Epidermal melanocyte (primary cell): ENCODE results near the gene TTLL5.

Source experiments
- DNase-seq: peaks from one replicate; pipeline ENCODE4 v3.0.0; 2011; ENCODE audit warnings: low spot score; ENCODE audit not compliant: insufficient read length

The TTLL5 gene

DNA sequence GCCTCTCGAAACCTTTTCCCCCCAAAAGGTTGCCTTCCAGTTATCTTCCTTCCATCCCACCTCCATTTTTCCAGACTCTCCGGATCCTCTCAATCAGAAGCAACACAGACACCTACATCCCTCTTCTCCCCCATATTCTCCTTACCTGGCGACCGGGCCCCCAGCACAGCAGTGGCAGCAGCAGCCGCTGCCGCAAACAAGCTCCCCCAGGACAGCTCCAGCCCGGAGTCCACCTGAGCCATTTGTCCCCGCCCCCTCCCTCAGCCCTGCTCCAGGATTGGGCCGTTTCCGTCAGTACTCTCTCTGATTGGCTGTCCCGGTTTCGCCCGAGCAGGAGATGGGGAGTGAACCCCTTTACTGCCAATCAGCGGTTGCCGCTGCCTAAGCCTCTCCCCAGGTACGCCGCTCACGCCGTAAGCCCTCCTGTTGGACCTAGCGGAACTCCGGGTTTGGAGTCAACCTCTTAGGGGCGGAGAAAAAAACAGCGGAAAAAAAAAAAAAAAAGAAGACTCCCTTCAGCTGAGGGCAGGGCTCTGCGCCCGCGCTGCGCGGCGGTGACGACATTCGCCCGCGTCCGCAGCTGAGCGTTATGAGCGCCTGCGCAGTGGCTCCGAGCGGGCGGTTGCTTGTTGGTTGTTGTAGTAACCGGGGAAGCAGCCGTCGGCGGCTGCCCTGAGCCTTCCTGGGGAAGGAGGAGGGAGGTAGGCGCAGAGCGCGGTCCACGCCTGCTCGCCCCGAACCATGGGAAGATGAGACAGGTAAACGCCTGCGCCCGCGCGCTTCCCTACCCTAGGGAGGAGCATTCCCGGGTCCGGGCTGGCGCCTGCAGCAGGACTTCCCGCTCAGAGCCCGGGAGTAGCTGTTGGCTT, at the start of gene TTLL5, which contains the start of gene ERG28:
TTLL5 (plus strand) TSS at position 617 of the 869 bp plus-strand sequence. CDS start 1,904 bp downstream, outside the sequence.
ERG28 (minus strand) TSS at position 247 of the 869 bp plus-strand sequence. CDS start 3,374 bp downstream, outside the sequence.
- DNase-seq: peak; percentile 92

GRCh38 chr14:75612157-75612556, 48.9 kb upstream of the TTLL5 start:
- DNase-seq: no peak

DNA sequence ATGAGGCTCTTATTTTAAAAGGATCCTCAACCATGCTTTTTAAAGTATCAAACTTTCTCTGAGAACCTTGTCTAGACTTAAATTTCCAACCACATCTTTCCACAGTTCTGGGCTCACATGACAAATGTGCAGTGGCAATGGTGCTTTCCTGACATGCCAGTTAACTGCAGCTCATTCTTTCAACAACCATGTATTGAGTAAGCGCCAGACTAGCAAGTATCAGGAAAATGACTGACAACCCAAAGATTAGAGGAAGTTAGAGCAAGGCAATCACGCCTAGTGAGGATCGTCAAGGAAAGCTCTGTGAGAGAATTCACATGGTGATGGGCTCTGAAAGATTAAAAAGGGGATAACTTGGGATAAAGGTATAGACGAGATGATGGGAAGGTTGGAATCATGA, 46.9 kb upstream of the TTLL5 start:
- no peak for DNase-seq

GRCh38 chr14:75615200-75615599, 45.8 kb upstream of the TTLL5 start:
- no peak for DNase-seq

DNA sequence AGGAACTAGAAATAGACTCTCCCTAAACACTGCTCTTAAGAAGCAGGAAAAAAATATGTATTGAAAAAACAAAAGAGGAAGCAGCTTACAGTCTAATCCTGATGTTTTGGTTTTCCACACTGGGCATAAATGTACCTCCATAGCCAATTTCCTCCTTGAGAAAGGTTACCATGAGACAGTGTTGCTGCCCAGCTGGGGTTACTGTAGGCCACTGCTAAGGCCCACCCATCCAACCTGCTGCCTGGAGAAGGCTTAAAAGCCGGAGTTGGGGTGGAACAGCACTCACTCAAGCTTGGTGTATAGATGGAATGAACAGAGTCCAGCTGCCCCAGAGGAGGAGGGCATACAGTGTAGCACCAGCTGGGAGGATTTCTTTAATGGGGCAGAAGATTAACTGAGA, 41.5 kb upstream of the TTLL5 start:
- DNase-seq: no peak

DNA sequence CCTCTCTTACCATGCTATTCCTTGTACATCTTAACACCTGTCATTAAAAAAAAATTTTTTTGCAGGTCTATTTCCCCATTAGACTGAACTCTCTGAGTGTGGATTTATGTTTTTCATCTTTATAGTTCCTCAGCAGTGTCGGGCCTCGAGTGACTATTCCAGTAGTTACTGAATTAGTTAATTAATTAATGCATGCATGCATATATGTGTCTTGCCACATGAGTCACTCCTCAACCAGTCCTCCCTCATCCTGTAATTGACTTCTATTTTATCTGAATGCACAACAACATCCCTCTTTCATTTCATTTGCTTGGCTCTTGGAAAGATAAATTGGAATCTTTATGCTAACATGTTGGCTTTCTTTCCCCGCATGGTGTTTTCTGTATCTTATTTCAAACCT, 36.0 kb upstream of the TTLL5 start:
- no peak for DNase-seq

DNA sequence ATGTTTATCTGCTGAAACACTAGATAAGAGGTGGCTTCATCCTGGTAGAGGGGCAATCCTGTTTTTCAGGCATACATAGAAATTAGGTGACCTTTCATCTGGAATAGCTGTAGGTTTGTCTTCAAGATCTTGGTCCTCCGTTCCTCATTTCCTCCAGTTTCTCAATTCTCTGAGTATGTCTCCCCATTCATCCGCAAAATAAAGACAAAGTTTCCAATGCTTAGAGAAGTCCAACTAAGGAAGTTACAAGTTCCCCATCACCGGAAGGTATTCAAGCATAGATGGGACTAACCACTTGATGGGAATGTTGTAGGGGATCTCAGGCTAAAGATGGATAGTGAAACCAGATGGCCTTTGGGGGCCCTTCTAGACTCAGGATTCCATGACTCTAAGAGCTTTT, 34.6 kb upstream of the TTLL5 start:
- no peak for DNase-seq

DNA sequence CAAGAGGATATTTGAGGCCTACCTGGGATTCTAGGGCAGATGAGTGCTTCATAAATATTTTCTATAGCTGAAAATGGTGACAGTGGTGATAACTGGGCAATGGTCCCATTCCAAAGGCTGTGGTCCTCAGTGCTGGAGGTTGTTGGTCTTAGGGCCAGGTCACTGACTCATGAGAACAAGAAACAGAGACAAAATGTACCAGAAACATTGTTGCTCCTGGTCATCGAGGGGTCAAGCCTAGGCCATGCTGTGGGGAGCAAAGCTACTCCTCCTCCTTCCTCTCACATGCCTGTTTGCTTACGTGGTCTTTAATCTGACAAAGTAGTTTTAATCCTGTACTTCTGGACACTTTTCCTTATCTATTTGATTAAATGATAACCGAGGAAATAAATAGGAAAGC, 34.2 kb upstream of the TTLL5 start:
- no peak for DNase-seq

DNA sequence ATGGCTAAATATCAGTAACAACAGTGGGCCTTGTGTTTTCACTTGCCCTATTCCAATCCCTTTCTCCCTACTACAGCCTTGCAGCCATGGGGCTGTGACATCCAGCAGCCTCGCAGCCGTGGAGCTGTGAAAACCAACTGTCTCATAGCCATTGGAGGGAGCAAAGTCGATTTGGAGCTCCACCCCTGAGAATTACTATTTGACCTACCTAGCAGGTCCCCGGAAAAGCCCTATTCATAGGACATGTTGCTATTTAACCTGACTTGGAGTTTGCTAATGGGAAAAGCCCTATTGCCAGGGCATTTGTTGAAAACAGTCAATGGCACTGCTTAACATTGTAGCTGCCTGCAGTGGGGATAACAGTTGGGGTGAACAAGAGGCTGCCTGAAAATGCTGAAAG, 33.6 kb upstream of the TTLL5 start:
- no peak for DNase-seq

DNA sequence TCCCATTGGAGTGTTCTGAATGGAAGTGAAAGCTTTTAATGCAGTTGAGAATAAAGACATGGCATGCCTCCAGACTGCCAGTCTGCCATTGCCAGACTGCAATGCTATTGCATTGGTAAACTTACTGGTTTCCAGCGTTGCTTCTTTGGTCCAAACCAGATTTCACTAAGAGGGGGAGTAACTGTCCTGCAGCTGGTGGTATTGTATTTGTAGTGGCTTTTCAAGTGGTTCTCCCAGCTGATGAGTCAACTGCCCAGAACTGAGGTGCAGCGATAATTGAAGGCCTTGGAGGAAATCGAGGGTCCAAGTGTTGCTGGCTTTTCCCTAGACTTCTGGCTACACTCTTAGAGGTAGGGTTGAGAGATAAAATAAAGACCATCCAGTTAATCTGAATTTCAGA, 32.2 kb upstream of the TTLL5 start:
- DNase-seq: no peak

GRCh38 chr14:75630695-75631452, 30.2 kb upstream of the TTLL5 start:
- DNase-seq: no peak

- no peak for DNase-seq
Measured at GRCh38 chr14:75631453-75631831, 29.6 kb upstream of the TTLL5 start.

GRCh38 chr14:75634848-75635247, 26.2 kb upstream of the TTLL5 start:
- no peak for DNase-seq

GRCh38 chr14:75636100-75636692, 24.9 kb upstream of the TTLL5 start:
- no peak for DNase-seq

DNA sequence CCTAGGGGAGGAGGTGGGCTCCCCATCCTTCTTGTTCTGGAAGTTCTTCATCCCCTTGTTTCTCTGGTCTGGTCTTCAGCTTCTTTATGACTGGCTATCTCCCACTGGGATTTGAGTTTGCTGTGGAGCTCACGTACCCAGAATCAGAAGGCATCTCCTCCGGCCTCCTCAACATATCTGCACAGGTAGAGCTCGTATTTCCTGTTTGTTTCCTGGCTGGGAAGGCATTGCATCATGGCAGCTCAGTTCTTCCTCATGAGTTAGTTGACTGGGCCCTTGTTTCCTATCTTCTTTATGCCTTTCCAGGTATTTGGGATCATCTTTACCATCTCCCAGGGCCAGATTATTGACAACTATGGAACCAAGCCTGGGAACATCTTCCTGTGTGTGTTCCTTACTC, 20.2 kb upstream of the TTLL5 start:
- DNase-seq: no peak

GRCh38 chr14:75643985-75644384, 17.1 kb upstream of the TTLL5 start:
- DNase-seq: no peak

- no peak for DNase-seq
Measured at GRCh38 chr14:75645056-75645455, 16.0 kb upstream of the TTLL5 start.

GRCh38 chr14:75646762-75647161, 14.3 kb upstream of the TTLL5 start:
- no peak for DNase-seq

- no peak for DNase-seq
Measured at GRCh38 chr14:75647640-75648039, 13.4 kb upstream of the TTLL5 start.

DNA sequence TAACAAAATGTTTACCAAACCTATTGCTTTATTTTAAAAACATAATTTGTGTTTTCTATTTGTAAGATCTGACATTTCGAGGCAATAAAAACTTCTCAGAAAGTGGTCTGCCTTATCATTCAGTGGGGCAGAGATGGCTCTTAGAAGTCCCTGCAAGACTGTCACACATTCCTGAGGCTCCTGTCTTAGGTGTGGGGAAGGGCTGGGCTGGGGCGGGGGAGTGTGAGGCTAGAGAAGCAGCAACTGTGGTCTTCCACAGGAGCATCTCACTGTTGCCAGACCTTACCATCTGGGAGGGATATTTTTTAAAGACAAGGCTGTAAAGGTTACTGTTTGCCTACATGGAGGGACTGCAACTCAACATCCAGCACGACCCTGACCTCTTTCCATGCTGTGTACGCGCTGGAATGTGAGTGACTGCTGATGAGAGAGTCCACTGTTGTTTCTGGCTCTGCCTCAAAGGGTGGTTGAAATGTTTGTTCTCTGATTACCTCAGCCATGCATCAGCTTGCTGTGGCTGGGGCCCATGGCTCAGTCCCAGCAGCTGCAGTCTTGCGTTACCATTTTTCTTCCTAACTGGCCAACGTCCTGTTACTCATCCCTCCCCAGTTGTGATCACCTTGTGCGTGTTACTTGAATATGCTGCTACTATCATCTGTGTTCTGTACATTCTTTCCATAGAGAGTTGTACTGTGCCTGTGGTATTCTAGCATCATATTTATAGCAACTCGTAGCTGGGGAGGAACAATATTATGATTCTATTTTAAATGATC, 12.8 kb upstream of the TTLL5 start:
- no peak for DNase-seq

DNA sequence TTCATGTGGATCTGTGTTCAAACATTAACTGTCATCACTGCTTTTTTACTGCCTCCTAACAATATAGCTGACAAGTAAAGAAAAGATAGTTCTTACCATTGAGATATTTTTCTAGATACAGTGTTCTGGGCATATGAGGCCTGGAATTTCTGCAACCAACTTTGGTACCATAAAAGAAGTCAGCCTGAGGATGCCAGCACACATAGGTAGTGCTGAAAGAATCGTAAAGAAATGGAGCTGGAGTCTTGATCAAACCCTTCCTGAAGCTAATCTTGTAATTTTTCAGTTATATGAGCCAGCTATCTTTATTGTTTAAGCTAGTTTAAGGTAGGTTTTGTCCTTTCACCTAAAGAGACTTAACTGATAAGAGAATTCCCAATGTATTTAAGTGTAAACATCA, 11.7 kb upstream of the TTLL5 start:
- no peak for DNase-seq
